Mucosa of descending colon (tissue), 3 donors: Measurements from ENCODE around the gene MGAT5. TPM values are rescaled to one million over a fixed set of nuclear protein-coding genes. Genes with fewer than 3 reads are reported as not detected.

Experiments used
- ATAC-seq: fragments of 200-7000 bp; cut with Tn5 transposase; one replicate; pipeline ENCODE4 v1.9.1; 2020; ENCODE audit warnings: mild to moderate bottlenecking, moderate library complexity
- DNase-seq, 3 donors: peaks; one replicate each; pipeline ENCODE4 v3.0.0-alpha.2; 2020
- H3K36me3 ChIP-seq: fragments of 200-600 bp; one replicate; pipeline ENCODE4 v1.8.0; 2021; ENCODE audit warnings: low read depth, mild to moderate bottlenecking
- H3K4me1 ChIP-seq: fragments of 200-600 bp; one replicate; pipeline ENCODE4 v1.8.0; 2021; ENCODE audit warnings: low read depth, mild to moderate bottlenecking
- H3K4me3 ChIP-seq: fragments of 200-600 bp; one replicate; pipeline ENCODE4 v1.8.0; 2021; ENCODE audit warnings: mild to moderate bottlenecking
- H3K9me3 ChIP-seq: fragments of 200-600 bp; one replicate; pipeline ENCODE4 v1.8.0; 2021; ENCODE audit warnings: mild to moderate bottlenecking
- CTCF ChIP-seq: fragments of 200-600 bp; IDR thresholded peaks from one replicate; pipeline ENCODE4 v1.8.0; 2022; ENCODE audit warnings: antibody characterized with exemption, mild to moderate bottlenecking
- intact Hi-C, 2 donors: fragments of 100-400 bp; cut with DNase I in 1 of 2; cut with micrococcal nuclease in 1 of 2; formaldehyde crosslinking; loops; one replicate each; pipeline versions ENCODE4 v1.11.0 to v1.11.1; 2022; cut with DNase I, micrococcal nuclease
- total RNA-seq, 3 donors: library from RNA; stranded (reverse); fragmentation: NEBNext Ultra II Directional in 2 of 3; extraction: Animal tissue kit (Norgen Biotek cat#: 25700) in 2 of 3; gene quantifications; one replicate each; pipeline versions ENCODE4 v1.2.1 to v1.2.4, GENCODE V29; 2021 to 2023
- donor health status: DM: no; HTN: no; CAD: no; lungs with moderate emphysema.
- donor health status: DM: no; HTN: no; CAD: no.
- donor health status: DM: no; HTN: yes; CAD: no.

Gene MGAT5
- total RNA-seq, 3 donors from 2014 or later: 56.5 to 75.5 (median 69.7) TPM

GRCh38 chr2:134344954-134345697 is 91.3 kb downstream of the MGAT5 start:
- no peaks in the 10 kb centered on the region for H3K36me3 ChIP-seq
- no peak for DNase-seq
- H3K9me3 ChIP-seq: no peaks in the 10 kb centered on the region
- no peak for TF ChIP-seq CTCF
- no peak overlapping the region for H3K4me3 ChIP-seq
- no peaks in the 10 kb centered on the region for H3K4me1 ChIP-seq
- intact Hi-C loops: no loop called here
- no peak for ATAC-seq

GRCh38 chr2:134346141-134346540 is 92.3 kb downstream of the MGAT5 start:
- Histone ChIP-seq H3K36me3 (no peaks in the 10 kb centered on the region), H3K4me1 (no peaks in the 10 kb centered on the region), H3K9me3 (no peaks in the 10 kb centered on the region), H3K4me3 (no peak overlapping the region)
- intact Hi-C loops: no loop called here
- no peak for DNase-seq
- no peak for ATAC-seq
- no peak for TF ChIP-seq CTCF

- DNase-seq (no peak), ATAC-seq (no peak)
- H3K36me3 ChIP-seq: no peaks in the 10 kb centered on the region
- no peak overlapping the region for H3K4me3 ChIP-seq
- H3K9me3 ChIP-seq: no peaks in the 10 kb centered on the region
- intact Hi-C loops: no loop called here
- no peak for TF ChIP-seq CTCF
- no peaks in the 10 kb centered on the region for H3K4me1 ChIP-seq
Observed at GRCh38 chr2:134347756-134348155, 93.9 kb downstream of the MGAT5 start.

- TF ChIP-seq CTCF: no peak
- no peaks in the 10 kb centered on the region for H3K4me1 ChIP-seq
- no peak overlapping the region for H3K4me3 ChIP-seq
- no peaks in the 10 kb centered on the region for H3K9me3 ChIP-seq
- DNase-seq (no peak), ATAC-seq (no peak)
- intact Hi-C loops: no loop called here
- H3K36me3 ChIP-seq: no peaks in the 10 kb centered on the region
Observed at GRCh38 chr2:134348239-134348638, 94.4 kb downstream of the MGAT5 start.

GRCh38 chr2:134348760-134349159 is 94.9 kb downstream of the MGAT5 start:
- intact Hi-C loops: no loop called here
- Histone ChIP-seq H3K4me3 (no peak overlapping the region), H3K9me3 (no peaks in the 10 kb centered on the region), H3K4me1 (no peaks in the 10 kb centered on the region), H3K36me3 (no peaks in the 10 kb centered on the region)
- ATAC-seq (no peak), DNase-seq (no peak)
- no peak for TF ChIP-seq CTCF
